ENCODE data around the gene GPR153.
A peak's percentile ranks its signal among the peaks of the same experiment; 100 is the strongest.
"Not testable (repeated sequence)": the region's sequence is repeated elsewhere in the genome, so short reads cannot be mapped to it uniquely, and the experiment has no call there.

Gene GPR153

DNA sequence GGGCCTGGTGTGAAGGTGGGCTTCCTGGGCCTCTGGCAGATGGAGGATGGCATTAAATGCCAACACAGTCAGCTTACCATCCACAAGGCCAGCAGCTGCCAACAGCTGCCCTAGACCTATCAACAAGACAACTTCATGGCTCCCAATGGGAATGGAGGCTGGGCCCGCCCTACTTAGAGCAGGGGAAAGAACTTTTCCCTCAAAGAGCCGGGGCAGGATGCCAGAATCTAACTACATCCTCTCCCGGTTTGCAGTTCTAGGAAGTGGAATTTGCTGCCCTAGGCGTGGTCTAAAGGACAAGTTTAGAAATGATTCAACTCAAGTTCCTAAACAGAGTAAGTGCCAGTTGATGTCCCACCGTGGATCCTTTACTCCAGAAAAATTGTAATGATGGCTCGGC is 38.3 kb downstream of the GPR153 start:
- no peak for FAIRE-seq

DNA sequence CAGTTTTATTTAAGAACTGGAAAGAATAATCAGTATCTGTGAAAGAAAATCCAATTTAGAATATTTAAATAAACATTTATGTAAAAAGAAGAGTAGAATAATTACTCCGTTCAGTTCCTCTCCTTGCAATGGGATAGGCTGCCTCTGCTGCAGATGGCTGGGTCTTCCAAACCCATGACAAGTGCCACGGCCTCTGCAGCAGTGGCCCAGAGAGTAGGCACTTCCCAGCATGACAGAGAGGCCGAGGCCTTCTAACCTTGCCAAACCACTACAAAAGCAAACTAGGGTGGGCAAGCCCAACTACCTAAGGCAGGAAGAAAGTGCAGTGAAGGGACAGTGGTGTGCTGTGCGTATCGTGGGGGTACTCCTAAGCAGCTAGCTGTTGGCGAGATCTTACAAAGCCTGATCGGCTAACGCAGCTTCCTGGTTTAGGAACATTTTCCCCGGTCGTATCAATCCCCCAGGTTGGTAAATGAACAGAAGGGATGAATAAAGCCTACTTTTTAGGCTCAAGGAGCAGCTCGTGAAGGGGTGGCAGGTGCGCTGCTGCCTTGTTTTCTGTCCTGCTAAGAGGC is 39.6 kb downstream of the GPR153 start:
- no peak for FAIRE-seq

DNA sequence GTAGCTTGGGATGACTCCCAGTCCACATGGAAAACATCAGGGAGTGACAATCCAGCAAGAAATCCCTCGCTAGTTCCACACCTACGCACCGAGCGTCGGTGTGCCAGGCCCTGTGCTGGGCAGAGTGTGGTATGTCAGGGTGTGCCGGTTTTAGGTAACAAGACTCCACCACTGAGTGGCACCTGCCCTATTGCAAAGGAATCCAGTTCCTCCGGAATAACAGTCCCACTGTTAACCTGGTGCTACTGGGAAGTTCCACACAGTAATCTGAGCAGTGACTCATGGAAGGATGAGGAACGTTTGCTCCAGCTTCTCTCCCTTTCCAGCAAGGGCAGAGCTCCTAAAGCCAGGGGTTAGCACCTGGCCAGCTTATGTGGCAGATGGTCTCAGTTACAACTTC is 40.7 kb downstream of the GPR153 start:
- no peak for FAIRE-seq

DNA sequence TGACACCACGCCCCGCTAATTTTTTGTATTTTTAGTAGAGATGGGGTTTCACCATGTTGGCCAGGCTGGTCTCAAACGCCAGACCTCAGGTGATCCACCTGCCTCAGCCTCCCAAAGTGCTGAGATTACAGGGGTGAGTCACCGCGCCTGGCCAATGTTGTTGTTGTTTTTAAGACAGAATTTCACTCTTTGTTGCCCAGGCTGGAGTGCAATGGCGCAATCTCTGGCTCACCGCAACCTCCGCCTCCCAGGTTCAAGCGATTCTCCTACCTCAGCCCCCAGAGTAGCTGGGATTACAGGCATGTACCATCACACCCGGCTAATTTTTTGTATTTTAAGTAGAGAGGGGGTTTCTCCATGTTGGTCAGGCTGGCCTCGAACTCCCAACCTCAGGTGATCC is 41.3 kb downstream of the GPR153 start:
- not testable (repeated sequence) for FAIRE-seq

DNA sequence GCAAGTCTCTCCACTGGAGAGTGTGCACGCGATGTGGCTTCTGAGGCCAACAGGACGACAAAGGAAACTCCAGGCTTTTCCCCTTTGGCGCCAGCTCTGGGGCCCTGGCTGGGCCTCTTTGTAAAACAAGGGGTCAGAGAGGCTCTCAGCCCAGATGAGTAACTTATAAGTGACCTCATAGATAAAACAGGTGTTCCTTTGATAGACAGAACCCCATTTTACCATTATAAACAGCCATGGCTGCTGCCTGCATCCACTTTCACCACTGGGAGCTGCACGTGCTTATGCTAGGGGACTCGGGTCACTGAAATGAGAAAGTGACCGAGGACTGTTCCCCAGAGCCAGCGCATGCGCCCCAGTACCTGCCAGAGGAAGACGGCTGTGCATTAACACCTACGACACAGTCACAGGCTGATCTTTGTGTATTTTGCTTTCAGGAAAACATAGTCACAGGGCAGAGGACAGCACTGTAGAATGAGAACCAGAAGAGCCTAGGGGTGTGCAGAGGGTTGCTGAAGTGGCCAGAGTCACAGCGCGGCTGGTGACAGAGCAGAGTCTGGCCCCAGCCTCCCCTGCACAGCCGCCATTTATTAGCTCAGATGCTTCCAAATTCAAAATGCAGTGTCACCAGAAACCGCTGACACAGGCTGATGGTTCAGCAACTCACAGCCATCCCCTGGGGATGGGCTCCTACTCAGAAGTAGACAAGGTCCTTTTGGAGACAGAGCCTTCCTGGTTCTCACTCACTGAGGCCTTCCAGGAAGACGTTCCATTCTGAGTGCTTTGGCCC is 42.3 kb downstream of the GPR153 start:
- no peak for FAIRE-seq

DNA sequence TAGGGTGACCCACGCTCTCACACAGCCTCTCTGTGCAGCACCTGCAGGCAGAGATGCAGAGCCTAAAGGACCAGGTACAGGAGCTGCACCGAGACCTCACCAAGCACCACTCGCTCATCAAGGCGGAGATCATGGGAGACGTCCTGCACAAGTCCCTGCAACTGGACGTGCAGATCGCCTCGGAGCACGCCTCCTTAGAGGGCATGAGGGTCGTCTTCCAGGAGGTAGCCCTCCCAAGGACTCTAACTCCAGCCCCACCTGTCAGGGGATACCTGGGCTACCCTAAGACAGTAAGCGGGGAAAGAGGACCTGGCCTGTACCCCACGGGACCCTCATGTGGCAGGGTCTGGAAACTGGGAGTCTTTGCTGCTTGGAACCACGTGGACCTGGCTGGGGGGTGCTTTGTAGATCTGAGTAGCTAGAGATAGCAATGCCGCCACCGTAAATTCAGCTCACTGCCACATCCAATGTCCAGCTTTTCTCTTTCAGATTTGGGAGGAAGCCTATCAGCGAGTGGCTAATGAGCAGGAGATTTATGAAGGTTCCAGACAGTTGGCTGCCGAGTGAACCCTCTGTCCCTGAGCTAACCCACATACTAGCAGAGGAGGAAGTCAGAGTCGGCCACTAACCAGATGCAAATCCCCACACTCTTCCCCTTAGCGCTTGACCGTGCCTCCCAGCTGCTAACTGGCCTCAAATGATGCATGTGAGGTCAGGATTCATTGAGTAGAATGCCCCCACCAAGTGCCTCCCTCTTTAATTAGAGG is 48.5 kb downstream of the GPR153 start:
- no peak for FAIRE-seq

DNA sequence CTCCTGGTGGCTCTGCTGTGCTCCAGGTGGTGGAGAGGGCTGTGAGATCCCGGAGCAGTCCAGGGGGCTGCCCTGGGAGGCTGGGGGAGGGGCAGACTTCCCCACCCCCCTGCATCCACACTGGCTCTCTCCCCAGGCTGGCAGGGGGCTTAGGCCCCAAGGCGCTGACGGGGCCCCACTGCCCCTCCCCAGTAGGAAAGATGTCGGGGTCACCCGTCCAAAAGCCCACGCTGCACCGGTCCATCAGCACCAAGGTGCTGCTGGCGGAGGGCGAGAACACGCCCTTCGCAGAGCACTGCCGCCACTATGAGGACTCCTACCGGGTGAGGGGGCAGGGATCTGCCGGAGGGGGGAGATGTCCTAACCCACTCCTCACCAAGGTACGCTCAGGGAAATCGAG is 49.2 kb downstream of the GPR153 start:
- FAIRE-seq, result no peak

DNA sequence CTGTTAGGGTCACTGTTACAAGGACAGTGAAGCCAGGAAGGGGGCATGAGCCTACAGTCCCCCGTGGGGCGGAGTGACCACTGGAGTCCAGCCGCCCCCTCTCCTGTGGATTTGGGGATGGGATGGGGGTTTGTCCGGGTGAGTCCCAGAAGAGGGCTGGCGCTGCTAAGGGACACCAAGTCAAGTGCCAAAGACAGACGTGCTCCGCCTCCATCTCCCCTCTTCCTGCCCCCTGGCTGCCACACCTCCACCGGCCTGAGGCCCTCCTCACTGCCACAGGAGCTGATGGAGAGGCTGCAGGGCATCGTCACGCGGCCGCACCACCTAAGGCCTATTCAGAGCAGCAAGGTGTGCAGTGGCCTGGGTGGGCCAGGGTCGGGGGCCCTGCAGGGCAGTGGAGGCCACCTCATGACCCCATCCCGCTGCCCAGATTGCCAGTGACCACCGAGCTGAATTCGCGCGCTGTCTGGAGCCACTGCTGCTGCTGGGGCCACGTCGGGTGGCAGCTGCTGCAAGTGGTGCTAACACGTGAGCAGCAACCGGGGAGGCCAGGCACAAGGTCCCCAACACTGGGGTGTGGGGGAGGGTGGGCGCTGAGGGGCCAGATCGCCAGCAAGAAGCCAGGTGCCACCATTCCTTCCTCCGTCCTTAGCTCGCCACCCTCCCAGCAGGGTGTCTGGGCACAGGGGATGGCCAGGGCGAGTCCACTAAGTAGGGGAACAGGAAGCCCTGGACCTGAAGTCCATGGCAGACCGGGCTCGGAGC is 50.1 kb downstream of the GPR153 start:
- FAIRE-seq, result no peak

DNA sequence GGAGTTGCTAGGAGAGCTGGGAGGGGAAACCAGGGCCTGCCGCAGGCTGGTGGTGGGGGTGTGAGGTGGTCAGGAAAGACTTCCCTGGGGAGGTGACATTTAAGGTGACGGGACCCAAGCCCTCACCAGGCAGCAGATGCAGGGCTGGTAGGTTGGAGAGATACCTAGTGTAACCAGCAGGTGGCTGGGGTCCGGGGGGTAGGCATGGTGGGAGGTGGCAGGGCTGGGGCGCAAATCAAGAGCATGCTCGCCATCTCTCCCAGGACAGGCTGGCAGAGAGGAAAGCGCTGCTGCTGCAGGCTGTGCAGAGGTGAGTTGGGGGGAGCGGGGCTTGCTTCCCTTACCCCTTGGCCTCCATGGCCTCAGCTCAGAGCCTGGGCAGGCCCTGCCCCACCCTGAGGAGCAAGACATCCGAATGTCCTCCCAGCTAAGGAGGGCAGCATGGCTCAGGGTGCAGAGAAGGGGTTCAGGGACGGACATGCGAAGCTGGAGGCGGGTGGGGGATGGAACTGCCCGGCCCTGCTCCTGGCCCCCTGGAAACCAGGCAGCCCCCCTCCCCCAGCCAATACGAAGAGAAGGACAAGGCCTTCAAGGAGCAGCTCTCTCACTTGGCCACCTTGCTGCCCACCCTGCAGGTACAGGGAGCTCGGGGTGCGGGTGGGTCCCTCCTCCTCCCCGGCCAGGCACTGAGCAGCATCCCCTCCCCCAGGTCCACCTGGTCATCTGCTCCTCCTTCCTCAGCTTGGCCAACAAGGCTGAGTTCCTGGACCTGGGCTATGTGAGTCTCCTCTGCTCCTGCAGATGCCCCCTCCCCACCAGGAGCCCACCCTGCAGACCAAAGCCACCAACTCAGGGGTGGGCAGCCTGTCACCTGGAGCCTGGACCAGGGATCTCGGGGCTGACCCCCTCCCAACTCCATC is 51.0 kb downstream of the GPR153 start:
- no peak for FAIRE-seq

DNA sequence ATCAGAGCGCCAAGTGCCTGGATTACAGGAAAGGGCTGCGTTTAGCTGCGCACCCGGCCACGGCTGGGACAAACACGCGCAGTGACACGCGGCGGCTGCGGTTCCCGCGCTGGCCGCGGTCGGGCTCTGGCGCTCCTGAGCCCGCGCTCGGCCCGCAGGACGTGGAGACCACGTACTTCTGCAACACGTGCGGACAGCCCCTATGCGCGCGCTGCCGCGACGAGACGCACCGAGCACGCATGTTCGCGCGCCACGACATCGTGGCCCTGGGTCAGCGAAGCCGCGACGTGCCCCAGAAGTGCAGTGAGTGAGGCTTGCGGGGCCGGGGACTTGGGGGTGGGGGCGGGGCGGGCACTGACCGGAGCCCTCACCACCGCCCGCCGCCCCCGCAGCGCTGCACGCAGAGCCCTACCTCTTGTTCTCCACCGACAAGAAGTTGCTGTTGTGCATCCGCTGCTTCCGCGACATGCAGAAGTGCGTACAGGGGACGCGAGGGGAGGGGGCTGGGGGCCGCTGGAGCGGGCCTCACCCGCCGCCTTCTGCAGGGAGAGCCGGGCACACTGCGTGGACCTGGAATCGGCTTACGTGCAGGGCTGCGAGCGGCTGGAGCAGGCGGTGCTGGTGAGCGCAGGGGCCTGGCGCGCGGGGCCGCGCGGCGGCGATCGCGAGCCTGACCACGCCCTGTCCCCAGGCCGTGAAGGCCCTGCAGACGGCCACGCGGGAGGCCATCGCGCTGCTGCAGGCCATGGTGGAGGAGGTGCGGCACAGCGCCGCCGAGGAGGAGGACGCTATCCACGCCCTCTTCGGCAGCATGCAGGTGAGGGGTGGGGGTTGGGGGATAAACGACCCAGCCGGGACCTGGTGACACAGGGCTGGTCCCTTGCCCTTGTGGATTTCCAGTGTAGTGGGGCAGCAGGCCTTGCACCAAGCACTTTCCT is 51.9 kb downstream of the GPR153 start:
- FAIRE-seq, result no peak

DNA sequence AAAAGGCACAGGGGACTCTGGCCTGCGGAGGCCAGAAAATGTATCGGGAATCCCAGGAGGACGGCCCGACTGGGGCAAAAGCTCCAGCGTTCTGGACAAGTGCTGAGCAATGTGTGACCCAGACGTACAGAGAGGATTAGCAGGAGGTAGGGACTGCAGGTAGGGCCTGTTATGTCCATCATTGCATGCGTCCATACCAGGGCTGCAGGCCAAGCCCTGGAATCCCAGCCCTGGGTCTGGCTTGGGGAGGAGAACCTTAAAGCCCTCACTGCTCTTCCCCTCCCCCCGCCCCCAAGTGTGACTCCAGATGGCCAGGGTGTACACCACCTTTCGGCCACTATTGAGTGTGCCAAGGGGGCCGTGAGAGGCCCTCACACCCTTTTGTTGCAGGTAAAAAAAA is 53.0 kb downstream of the GPR153 start:
- no peak for FAIRE-seq

DNA sequence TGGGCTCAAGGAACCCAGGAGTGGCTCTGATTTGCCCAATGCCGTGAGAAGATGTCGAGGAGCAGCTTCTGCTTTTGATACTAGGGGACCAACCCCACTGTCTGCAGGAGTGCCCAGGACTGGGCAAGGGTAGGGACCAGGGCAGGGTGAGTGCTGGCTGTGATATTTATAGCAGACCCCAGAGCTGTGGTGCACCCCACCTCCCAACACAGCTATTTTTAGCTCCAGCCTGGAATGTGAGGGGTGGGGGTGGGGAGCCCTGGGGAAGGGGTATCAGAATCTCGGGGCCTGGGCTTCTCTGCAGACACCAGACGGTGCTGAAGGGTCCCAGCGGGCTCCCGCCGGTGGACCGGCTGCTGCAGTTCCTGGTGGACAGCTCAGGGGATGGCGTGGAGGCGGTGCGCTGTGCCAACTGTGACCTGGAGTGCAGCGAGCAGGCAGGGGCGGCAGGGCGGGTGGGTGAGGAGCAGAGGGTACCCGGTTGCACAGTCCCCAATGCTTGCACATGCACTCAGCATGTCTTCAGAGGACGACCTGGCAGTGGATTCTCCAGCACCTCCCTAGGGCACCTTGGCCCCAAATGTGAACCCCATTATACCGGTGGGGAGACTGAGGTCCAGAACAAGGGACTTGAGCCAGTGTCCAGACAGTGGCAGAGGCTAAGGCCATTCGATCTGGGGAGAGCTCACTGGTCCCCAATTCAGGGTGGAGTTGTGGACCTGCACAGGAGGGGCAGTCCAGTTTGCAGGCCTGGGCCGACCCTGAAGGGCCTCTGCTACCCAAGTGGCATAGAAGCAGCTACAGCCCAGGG is 53.6 kb downstream of the GPR153 start:
- no peak for FAIRE-seq

DNA sequence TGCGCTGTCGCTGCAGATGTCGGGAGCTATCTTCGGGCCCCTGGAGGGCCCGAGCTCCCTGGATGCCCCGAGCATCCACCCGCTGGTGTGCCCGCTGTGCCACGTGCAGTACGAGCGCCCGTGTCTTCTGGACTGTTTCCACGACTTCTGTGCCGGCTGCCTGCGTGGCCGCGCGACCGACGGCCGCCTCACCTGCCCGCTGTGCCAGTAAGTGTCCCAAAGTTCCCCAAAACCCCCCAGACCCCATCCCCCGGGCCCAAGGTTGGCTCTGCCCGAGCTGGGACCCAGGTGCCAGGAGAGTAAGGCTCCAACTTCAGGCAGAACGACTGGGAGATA is 54.4 kb downstream of the GPR153 start:
- no peak for FAIRE-seq

DNA sequence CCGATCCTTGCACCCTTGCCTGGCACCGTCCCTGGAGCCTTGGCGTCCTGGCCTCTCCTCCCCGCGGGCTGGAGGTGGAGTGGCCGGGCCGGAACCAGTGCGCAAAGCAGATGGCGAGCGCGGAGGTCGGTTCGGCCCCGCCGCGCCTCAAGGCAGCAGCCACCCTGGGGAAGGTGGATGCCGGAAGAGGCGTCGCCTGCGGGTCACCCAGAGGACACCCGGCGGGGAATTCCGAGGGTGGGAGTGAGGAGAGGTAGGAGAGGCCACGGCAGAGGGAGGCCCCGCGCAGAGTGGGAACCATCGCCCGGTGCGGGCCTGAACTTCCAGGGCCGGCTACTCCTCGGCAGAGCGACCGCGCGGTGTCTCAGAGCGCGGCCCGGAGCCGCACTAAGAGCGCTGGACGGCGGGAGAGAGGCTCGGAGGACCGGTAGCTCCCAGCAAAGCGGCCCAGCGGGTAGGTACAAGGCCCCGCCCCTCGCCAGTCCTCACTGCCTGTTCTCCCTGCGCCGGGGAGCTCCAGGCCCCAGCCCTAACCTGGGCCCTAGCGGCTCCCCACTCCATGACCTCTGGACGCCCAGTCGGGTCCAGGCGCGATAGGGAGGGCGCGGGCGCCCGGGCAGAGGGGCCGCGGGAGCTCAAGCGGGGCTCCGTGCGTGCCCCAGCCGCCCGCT is 54.9 kb downstream of the GPR153 start, which contains the start of gene RNF207:
Gene RNF207, plus strand, starts transcription at position 271 of the 671 bp plus-strand sequence. CDS start 417 bp downstream, outside the sequence.
- FAIRE-seq, result no peak

DNA sequence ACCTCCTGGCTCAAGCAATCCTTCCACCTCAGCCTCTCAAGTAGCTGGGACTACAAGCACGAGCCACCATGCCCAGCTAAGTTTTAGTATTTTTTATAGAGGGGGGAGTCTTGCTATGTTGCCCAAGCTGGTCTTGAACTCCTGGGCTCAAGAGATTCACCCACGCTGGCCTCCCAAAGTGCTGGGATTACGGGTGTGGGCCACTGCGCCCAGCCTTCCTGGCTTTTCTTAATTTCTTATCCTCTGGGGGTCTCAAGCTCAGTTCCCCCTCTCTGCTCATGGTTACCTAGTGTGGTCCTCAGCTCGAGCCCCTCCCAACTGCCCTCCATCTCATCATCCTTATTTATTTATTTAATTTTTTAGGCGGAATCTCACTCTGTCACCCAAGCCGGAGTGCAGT is 58.6 kb downstream of the GPR153 start:
- no peak for FAIRE-seq

DNA sequence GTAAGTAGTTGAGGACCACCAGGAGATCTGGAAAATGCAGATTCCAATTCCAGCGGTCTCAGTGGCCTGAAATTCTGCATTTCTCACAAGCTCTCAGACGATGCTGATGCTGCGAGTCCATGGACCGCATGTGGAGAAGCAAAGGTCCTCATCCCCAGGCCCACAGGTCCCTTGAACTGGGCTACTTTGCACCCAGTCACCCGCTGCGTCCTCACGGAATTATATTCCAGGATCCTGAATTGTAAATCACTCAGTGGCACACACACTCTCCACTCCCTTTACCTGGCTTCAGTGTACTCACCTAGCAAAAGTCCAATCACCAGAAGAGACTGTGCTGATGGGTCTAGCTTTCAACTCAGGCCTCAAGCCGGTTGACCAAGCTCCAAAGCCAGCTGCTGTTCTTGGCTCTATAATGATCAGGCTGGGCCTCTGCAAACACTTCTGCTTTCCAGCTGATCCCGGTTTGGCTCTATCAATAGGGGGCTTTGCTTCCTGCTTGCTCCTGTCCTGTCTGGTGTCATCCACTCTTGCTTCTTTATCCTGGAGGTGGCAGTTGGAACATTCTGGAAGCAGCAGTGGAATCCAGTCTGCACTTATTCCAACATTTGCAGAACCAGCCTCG is 60.6 kb downstream of the GPR153 start:
- no peak for FAIRE-seq

DNA sequence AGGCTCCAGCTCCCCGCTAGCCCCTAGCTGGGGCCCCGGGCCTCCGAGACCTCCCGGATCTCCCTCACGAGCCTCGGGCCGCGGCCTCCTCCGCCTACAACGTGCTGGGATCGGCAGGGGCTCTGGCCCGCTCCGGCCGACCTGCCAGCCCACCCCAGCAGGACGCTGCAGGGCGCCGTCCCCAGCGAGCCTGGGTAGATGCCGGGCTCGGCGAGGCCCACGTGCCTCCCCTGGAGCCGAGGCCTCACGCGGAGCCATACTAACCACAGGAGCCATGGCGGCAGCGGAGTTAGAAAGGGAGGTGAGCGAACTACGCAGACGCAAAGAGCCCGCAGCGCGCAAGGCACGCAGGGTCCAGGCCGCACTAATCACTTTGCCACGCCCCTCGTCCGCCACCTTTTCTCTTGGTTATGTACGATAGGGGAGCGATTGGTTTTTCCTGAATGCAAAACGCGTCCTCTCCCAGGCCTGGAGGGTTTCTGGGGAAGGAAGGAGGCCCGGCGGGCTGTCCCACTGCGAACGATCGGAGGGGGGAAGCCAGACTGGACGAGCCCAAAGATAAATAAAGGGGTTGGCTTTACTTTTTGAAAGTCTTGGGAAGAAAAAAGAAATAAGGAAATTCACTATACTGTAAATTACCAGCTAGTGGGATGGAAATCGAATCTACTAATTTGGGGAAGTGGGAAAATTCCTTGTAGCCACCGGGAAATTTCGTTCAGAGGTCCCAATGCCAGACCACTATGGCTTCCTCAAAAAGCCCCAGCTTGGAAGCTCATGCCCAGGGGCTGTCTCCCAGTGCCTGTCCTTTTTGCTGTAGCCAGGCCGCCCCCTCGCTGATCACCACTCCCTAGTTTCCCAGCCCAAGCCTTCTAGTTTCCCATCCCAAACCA is 61.4 kb downstream of the GPR153 start, which contains the start of gene RPL22:
Gene RPL22, minus strand, starts transcription at position 298 of the 890 bp plus-strand sequence. Its CDS starts 22 bp downstream, at position 276.
- FAIRE-seq, result peak; percentile 96
